HG03342 (cell line): ENCODE measurements around the gene HLA-DOB.

Experiments
- ATAC-seq: cut with Tn5 transposase; IDR thresholded peaks from one replicate; pipeline ENCODE4 v1.9.1; 2021; ENCODE audit warnings: mild to moderate bottlenecking, moderate library complexity; ENCODE audit not compliant: unreplicated experiment

HLA-DOB gene

GRCh38 chr6:32816746-32817204 is at the start of gene HLA-DOB:
Gene HLA-DOB, minus strand, starts transcription at chr6:32817002. Its CDS starts 51 bp downstream, at chr6:32816951.
- ATAC-seq: peak; percentile 59

GRCh38 chr6:32865724-32866443 is 49.1 kb upstream of the HLA-DOB start:
- ATAC-seq: no peak

- ATAC-seq: no peak
Observed at GRCh38 chr6:32862725-32863124, 45.9 kb upstream of the HLA-DOB start.

GRCh38 chr6:32860674-32861073 is 43.9 kb upstream of the HLA-DOB start:
- ATAC-seq: no peak

- ATAC-seq: no peak
Observed at GRCh38 chr6:32858194-32858593, 41.4 kb upstream of the HLA-DOB start.

- no peak for ATAC-seq
Observed at GRCh38 chr6:32857156-32857891, 40.5 kb upstream of the HLA-DOB start.

- no peak for ATAC-seq
Observed at GRCh38 chr6:32855467-32856174, 38.8 kb upstream of the HLA-DOB start.

GRCh38 chr6:32854376-32855178 is 37.8 kb upstream of the HLA-DOB start:
- no peak for ATAC-seq

GRCh38 chr6:32853541-32854375 is 37.0 kb upstream of the HLA-DOB start, which contains the start of the genes PSMB9 and TAP1:
Gene PSMB9, plus strand, starts transcription at chr6:32854192. Its CDS starts 38 bp downstream, at chr6:32854230.
Gene TAP1, minus strand, starts transcription at chr6:32853704. Its CDS starts 68 bp downstream, at chr6:32853636.
- ATAC-seq: peak; percentile 78

GRCh38 chr6:32852844-32853540 is 36.2 kb upstream of the HLA-DOB start:
- no peak for ATAC-seq

- ATAC-seq: no peak
Observed at GRCh38 chr6:32852018-32852843, 35.4 kb upstream of the HLA-DOB start.

GRCh38 chr6:32851025-32851424 is 34.2 kb upstream of the HLA-DOB start:
- no peak for ATAC-seq

GRCh38 chr6:32849126-32849525 is 32.3 kb upstream of the HLA-DOB start:
- ATAC-seq: no peak

GRCh38 chr6:32847795-32848194 is 31.0 kb upstream of the HLA-DOB start:
- ATAC-seq: no peak

- no peak for ATAC-seq
Observed at GRCh38 chr6:32847004-32847403, 30.2 kb upstream of the HLA-DOB start.

- ATAC-seq: no peak
Observed at GRCh38 chr6:32845384-32845884, 28.6 kb upstream of the HLA-DOB start.

- no peak for ATAC-seq
Observed at GRCh38 chr6:32844839-32845383, 28.1 kb upstream of the HLA-DOB start.
